ENCODE data around the gene IL1R1. TPM values are rescaled to one million over a fixed set of nuclear protein-coding genes. Genes with fewer than 3 reads are reported as not detected.

The IL1R1 gene
- total and polyA plus RNA-seq, 10 of the 15 experiments (the other 5 are each of a cell fraction or from before 2014, with no cell fraction given), result 0.17 to 13.2 (median 0.53) TPM

GRCh38 chr2:102176172-102176571, 33.6 kb downstream of the IL1R1 start:
- no peak for TF ChIP-seq NFXL1 (IDR thresholded peaks at IDR 0.05; ENCODE audit: borderline replicate concordance)
- TF ChIP-seq CUX1 (IDR thresholded peaks at IDR 0.05; ENCODE audit: insufficient replicate concordance, low read depth, low read length), result no peak
- TF ChIP-seq KLF5 (IDR thresholded peaks at IDR 0.05; ENCODE audit: partially characterized antibody), result no peak
- no peak for TF ChIP-seq CBFB (IDR thresholded peaks at IDR 0.05; ENCODE audit: low read depth)
- no peak for TF ChIP-seq CHD2 (IDR thresholded peaks at IDR 0.05; ENCODE audit: borderline replicate concordance, low read depth, low read length)
- TF ChIP-seq SMAD1 (IDR thresholded peaks at IDR 0.05; ENCODE audit: low read depth, partially characterized antibody), result no peak
- no peak for TF ChIP-seq PML (IDR thresholded peaks at IDR 0.05; ENCODE audit: low read length)
- no peak for TF ChIP-seq HDAC6 (IDR thresholded peaks at IDR 0.05; ENCODE audit: unreplicated experiment)
- TF ChIP-seq POLR2AphosphoS2 (IDR thresholded peaks at IDR 0.05; ENCODE audit: low read depth, low read length), result no peak
- TF ChIP-seq RUNX3 (IDR thresholded peaks at IDR 0.05; ENCODE audit: low read length), result no peak
- no peak for TF ChIP-seq TCF3 (IDR thresholded peaks at IDR 0.05; ENCODE audit: borderline replicate concordance, insufficient read depth, low read depth, low read length)
- TF ChIP-seq CREM (IDR thresholded peaks at IDR 0.05; ENCODE audit: low read depth), result no peak
- Histone ChIP-seq H3K4me1 (ENCODE audit: control insufficient read depth, insufficient read depth, low read length) (no peaks in the 10 kb centered on the region), H3K36me3 (ENCODE audit: control insufficient read depth in 2 of 2, insufficient read depth in 2 of 2, low read length in 1 of 2) (no peaks in the 10 kb centered on the region), H3K79me2 (ENCODE audit: control insufficient read depth, insufficient read depth, low read length) (no peaks in the 10 kb centered on the region), H3K27ac (ENCODE audit: control insufficient read depth, insufficient read depth) (no peak overlapping the region), H3K4me2 (ENCODE audit: control insufficient read depth, insufficient read depth) (no peak overlapping the region), H4K20me1 (ENCODE audit: control insufficient read depth, insufficient read depth) (no peaks in the 10 kb centered on the region), H3K9me3 (replicated peaks; ENCODE audit: control insufficient read depth, insufficient read depth, low read length) (no peaks in the 10 kb centered on the region), H2AFZ (ENCODE audit: control insufficient read depth, low read depth, low read length) (no peak overlapping the region), H3K27me3 (replicated peaks in 1 of 2; ENCODE audit: control insufficient read depth in 2 of 2, insufficient read depth in 2 of 2, low read length in 1 of 2) (no peaks in the 10 kb centered on the region), H3K9ac (ENCODE audit: control insufficient read depth, insufficient read depth, low read length) (no peak overlapping the region), H3K4me3 (no peak overlapping the region)
- DNase-seq (ENCODE audit: low read depth, low spot score) (no peak), FAIRE-seq (no peak), ATAC-seq (no peak)
- RAD21 ChIA-PET (ENCODE audit: unreplicated experiment), result no interaction called here
- intact Hi-C loops (cut with micrococcal nuclease; ENCODE audit: unreplicated experiment), result loop anchor here (2.0 kb wide), 1 partner anchor 59 kb away; no protein-coding TSS in a partner anchor
- BruUV-seq (replicated peaks), result no TSS peak
- SMC1A ChIA-PET (ENCODE audit: uncharacterized antibody, unreplicated experiment), result no interaction called here
- CTCF ChIA-PET, result interaction anchor here (1.5 kb wide), 1 partner anchor 10 kb away, joined by 4 read pairs; no protein-coding TSS in a partner anchor
- 37% methylated on average over 3 of the region's 3 CpGs for WGBS (ENCODE audit: insufficient coverage, insufficient replicate concordance, low lambda C conversion rate, missing lambda C conversion rate)
- POLR2A ChIA-PET, result no interaction called here
- in situ Hi-C loops (cut with MboI), result no loop called here
